DOHH2 (cell line): ENCODE results near the gene DCPS.

Source experiments
- CTCF ChIP-seq: fragments of 200-600 bp; sonication (generic); IDR thresholded peaks from one replicate; pipeline ENCODE4 v1.5.1; 2014; ENCODE audit warnings: antibody characterized with exemption, mild to moderate bottlenecking, low read depth, low read length; ENCODE audit not compliant: poor library complexity, severe bottlenecking
- EZH2phosphoT487 ChIP-seq: fragments of 200-600 bp; sonication (generic); IDR thresholded peaks from 2 replicates; pipeline ENCODE4 v1.6.1; 2017; ENCODE audit warnings: borderline replicate concordance, mild to moderate bottlenecking, antibody characterized with exemption, low read length, moderate library complexity, mixed read lengths

DNA sequence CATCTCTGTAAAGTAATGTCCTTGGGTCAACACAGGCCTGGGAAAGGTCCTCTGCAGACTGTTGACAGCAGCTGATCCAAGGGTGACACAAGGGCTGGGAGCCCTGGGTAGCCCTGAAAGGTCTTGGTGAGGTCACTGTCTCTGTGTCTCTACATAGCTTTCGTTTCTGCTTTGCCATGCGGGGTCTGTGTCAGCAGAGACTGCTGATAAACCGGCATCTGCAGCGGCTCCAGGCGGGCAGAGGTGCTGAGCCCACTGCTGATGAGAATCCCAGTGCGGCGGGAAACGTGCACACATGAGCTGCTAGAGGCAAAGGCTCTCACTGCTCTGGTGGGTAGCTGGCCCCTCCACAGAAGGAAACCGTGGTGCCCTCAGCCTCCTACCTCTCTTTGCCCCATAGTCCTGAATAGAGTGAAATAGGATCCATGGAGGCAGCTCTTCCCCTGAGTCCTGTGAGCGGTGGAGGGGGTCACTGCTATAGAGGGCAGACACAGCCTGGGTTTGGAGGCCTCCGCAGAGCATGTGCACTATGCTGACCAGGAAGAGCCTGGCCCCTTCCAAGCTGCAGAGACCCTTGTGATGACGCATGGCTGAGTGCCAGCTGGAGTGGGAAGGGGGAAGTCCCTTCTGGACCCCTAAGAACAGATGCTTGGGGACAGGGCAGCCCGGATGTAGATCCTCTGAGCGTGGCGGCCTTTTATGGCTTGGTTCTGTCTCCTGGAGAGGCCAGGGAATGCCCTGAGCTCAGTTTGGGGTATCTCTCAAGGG, 33.8 kb downstream of the DCPS start:
- TF ChIP-seq CTCF (no peak), EZH2phosphoT487 (no peak)
